HG03066 (cell line): ENCODE data around the gene CGNL1.

Experiments used
- ATAC-seq: cut with Tn5 transposase; IDR thresholded peaks from one replicate; pipeline ENCODE4 v1.9.1; 2021; ENCODE audit warnings: low read depth; ENCODE audit not compliant: unreplicated experiment

Gene CGNL1

GRCh38 chr15:57559875-57560274, 183.6 kb downstream of the CGNL1 start:
- ATAC-seq, result no peak

GRCh38 chr15:57561041-57561711, 184.9 kb downstream of the CGNL1 start:
- ATAC-seq, result peak; percentile 86

GRCh38 chr15:57562196-57562769, 186.0 kb downstream of the CGNL1 start:
- no peak for ATAC-seq

GRCh38 chr15:57563416-57563815, 187.1 kb downstream of the CGNL1 start:
- ATAC-seq, result no peak

- no peak for ATAC-seq
Measured at GRCh38 chr15:57565311-57565710, 189.0 kb downstream of the CGNL1 start.

GRCh38 chr15:57566834-57567233, 190.5 kb downstream of the CGNL1 start:
- no peak for ATAC-seq

GRCh38 chr15:57567891-57568290, 191.6 kb downstream of the CGNL1 start:
- no peak for ATAC-seq

GRCh38 chr15:57568299-57568698, 192.0 kb downstream of the CGNL1 start:
- ATAC-seq, result no peak

- ATAC-seq, result no peak
Measured at GRCh38 chr15:57570340-57570739, 194.0 kb downstream of the CGNL1 start.

- no peak for ATAC-seq
Measured at GRCh38 chr15:57570994-57571393, 194.7 kb downstream of the CGNL1 start.

- no peak for ATAC-seq
Measured at GRCh38 chr15:57571725-57572124, 195.4 kb downstream of the CGNL1 start.

- ATAC-seq, result no peak
Measured at GRCh38 chr15:57572468-57572867, 196.2 kb downstream of the CGNL1 start.

GRCh38 chr15:57573151-57573550, 196.8 kb downstream of the CGNL1 start:
- no peak for ATAC-seq

GRCh38 chr15:57575363-57575762, 199.1 kb downstream of the CGNL1 start:
- ATAC-seq, result no peak

GRCh38 chr15:57578288-57578900, 202.1 kb downstream of the CGNL1 start:
- ATAC-seq, result no peak

GRCh38 chr15:57580428-57580827, 204.1 kb downstream of the CGNL1 start:
- no peak for ATAC-seq

- no peak for ATAC-seq
Measured at GRCh38 chr15:57580866-57581265, 204.6 kb downstream of the CGNL1 start.

- no peak for ATAC-seq
Measured at GRCh38 chr15:57582090-57582489, 205.8 kb downstream of the CGNL1 start.

- no peak for ATAC-seq
Measured at GRCh38 chr15:57583282-57583681, 207.0 kb downstream of the CGNL1 start.

GRCh38 chr15:57583720-57584119, 207.4 kb downstream of the CGNL1 start:
- no peak for ATAC-seq

GRCh38 chr15:57586661-57587424, 210.5 kb downstream of the CGNL1 start:
- ATAC-seq, result no peak
